ENCODE data around the gene CLDN9.
A peak's percentile ranks its signal among the peaks of the same experiment; 100 is the strongest.

Gene CLDN9

DNA sequence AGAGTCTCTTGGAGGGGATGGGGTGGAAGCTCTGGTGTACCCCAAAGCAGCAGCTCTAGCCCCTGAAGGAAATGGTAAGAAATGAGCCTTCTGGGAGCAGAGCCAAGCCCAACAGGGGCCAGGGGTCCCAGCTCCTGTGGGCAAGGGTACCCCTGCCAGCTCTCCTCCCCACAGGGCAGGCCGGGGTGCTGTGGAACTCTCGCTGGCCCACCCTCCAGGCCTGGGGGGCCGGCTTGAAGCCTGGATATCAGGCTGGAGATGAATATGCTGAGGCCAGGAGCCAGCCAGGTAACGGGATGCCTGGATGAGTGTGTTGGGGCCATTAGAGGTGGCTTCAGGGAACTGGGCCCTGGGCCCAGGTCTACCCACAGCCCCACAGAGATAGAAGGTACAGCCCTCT is 12.2 kb upstream of the CLDN9 start:
- TF ChIP-seq, protein P1, sequence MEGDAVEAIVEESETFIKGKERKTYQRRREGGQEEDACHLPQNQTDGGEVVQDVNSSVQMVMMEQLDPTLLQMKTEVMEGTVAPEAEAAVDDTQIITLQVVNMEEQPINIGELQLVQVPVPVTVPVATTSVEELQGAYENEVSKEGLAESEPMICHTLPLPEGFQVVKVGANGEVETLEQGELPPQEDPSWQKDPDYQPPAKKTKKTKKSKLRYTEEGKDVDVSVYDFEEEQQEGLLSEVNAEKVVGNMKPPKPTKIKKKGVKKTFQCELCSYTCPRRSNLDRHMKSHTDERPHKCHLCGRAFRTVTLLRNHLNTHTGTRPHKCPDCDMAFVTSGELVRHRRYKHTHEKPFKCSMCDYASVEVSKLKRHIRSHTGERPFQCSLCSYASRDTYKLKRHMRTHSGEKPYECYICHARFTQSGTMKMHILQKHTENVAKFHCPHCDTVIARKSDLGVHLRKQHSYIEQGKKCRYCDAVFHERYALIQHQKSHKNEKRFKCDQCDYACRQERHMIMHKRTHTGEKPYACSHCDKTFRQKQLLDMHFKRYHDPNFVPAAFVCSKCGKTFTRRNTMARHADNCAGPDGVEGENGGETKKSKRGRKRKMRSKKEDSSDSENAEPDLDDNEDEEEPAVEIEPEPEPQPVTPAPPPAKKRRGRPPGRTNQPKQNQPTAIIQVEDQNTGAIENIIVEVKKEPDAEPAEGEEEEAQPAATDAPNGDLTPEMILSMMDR (IDR thresholded peaks at IDR 0.05), result no peak
- TF ChIP-seq ZFX (IDR thresholded peaks at IDR 0.05; ENCODE audit: borderline replicate concordance), result no peak
- H3K27ac ChIP-seq, result no peak overlapping the region

DNA sequence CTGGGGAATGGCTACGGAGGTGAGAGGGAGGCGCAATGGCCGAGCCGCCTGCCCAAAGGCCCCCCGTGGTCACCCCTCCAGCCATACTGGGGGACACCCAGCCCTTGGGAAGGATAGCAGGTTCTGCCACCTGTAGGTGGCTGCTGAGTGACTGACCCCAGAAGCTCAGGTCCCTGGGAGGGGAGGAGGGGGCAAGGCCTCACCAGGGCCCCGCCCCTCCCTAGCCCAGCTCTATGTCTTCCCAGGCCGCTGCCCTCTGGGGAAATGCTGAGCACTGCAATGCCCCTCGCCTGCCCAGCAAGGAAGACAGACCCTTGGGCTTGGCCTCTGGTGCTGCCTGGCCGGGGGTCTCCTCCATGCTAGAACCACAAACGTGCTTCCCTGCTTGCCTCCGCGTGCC is 11.4 kb upstream of the CLDN9 start:
- H3K27ac ChIP-seq, result no peak overlapping the region
- TF ChIP-seq, protein P1 (IDR thresholded peaks at IDR 0.05), result no peak
- TF ChIP-seq ZFX (IDR thresholded peaks at IDR 0.05; ENCODE audit: borderline replicate concordance), result no peak

DNA sequence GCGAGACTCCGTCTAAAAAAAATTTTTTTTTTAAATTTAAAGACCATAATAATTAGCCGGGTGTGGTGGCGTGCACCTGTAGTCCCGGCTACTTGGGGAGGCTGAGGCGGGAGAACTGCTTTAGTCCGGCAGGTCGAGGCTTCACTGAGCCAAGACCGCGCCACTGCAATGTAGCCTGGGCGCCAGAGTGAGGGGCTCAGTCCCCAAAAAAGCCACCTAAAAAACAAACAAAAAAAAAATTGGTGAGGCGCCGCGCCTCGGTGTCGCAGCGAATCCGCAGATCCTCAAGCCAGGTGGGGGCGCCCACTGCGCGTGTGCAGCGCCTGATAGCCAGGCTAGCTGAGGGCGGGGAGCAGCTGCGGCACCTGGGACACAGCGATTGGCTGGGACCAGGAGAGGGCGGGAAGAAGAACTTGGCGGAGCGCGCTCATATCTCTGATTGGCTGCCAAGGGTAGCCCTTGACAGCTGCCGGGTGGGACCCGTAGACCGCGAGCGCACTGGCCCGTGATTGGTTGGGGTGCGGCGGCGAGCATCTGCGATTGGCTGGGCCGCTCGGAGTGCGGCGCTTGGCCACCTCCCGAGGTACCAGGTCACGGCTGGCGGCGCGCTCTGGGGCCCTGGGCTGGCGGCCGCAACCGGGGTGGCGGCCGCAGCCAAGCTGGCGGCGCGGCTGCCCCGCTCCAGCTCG is 9.0 kb upstream of the CLDN9 start:
- TF ChIP-seq, protein P1 (IDR thresholded peaks at IDR 0.05), result peak; percentile 81
- no peak for TF ChIP-seq ZFX (IDR thresholded peaks at IDR 0.05; ENCODE audit: borderline replicate concordance)
- peak overlapping the region; percentile 56 for H3K27ac ChIP-seq

DNA sequence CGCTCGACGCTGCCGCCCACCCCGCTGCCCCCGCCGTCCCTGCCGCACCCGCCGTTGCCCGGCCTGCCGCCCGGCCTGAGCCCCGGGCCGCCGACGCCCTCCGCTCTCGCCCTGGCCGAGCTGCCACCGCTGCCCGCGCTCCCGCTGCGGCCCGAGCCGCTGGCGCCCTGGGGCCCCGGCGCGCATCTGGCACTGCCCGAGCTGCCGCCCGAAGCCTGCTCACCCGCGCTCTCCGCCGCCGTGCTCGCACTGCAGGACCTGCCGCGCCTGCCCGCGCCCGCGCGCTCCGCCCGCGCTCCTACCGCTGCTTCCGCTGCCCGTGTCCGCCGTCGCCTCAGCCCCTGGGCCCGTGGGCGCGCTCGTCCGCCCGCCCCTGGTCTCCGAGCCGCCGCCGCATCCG is 8.4 kb upstream of the CLDN9 start:
- TF ChIP-seq, protein P1 (IDR thresholded peaks at IDR 0.05), result no peak
- no peak for TF ChIP-seq ZFX (IDR thresholded peaks at IDR 0.05; ENCODE audit: borderline replicate concordance)
- peak overlapping the region; percentile 56 for H3K27ac ChIP-seq

DNA sequence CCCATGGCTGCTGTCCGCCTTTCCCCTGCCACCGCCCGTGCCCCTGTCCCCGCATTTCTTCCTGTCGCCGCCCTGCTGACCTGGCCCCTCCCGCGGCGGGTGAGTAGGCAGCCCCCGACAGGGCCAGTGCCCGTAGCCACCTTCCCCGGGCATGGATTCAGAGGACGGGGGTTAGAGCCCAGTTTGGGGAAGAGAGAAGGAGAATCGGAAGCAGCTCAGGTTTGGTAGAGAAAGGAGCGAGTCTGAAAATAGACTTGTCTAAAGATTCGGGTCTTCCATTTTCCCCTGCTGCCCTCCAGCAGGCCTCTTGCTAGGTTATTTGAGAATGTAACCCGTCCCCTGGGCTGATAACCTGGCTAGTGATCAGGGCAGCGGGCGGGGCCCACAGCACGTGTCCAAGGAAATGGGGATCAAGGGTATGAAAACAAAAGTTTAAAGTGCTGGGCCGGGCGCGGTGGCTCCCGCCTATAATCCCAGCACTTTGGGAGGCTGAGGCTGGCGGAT is 7.9 kb upstream of the CLDN9 start:
- no peak for TF ChIP-seq ZFX (IDR thresholded peaks at IDR 0.05; ENCODE audit: borderline replicate concordance)
- TF ChIP-seq, protein P1 (IDR thresholded peaks at IDR 0.05), result no peak
- H3K27ac ChIP-seq, result peak overlapping the region; percentile 56

DNA sequence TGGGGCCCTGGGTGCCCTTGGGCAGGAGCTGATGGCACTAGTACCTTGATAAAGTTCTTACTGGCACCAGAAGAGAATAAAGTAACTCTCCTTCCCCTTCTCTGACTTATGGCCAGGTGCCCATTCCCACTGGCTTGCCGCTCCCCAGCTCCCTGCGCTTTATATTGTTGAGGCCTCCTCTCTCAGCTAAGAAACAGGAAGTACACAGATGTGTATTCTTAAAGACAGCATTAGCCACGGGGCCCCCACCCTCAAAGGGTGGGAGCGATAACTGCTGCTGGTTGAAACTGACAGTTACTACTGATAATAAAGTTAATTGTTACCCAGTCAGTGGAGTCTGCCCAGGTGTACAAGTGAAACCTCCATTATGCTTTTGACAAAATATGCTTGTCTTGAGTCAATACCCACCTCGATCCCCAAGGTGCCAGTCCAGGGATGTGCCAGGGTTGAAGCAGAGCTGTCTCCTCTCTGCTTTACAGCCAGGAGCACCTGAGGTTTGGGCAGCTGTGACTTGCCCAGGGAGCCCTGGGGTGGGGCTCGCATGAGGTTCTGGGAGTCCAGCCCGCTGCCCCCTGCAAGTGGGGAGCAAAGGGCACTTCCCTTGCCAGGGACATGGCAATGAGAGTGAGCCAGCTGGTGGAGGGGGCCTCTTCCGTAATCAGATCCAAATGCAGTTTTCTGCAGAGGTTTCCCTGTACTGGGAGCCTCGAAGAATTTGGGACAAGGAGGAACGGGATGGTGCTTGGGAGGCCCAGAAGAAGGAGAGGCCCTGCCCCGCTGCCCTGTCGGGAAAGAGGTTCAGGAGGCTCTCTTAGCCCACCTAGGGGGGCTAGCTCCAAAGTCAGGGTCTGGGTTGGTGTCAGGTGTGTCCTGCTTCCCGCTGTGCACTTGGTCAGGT is 5.4 kb upstream of the CLDN9 start:
- TF ChIP-seq, protein P1 (IDR thresholded peaks at IDR 0.05), result no peak
- no peak for TF ChIP-seq ZFX (IDR thresholded peaks at IDR 0.05; ENCODE audit: borderline replicate concordance)
- H3K27ac ChIP-seq, result no peak overlapping the region
